Tibial nerve (tissue), 4 donors: ENCODE measurements around the gene ST6GALNAC4.

ENCODE experiments used
- CTCF ChIP-seq, 5 experiments: fragments of 200-600 bp in 3 of 5; fragments of 450-650 bp in 2 of 5; sonication (generic) in 3 of 5; IDR thresholded peaks; one replicate each; pipeline ENCODE4 v1.5.1; 2016 to 2019; ENCODE audit warnings: antibody characterized with exemption in 5 of 5, mild to moderate bottlenecking in 3 of 5, moderate library complexity in 2 of 5
- EP300 ChIP-seq, 2 donors: sonication (generic); formaldehyde crosslinking; IDR thresholded peaks; one replicate each; pipeline ENCODE4 v1.6.1; 2017; ENCODE audit warnings: antibody characterized with exemption in 2 of 2, mild to moderate bottlenecking in 1 of 2
- POLR2A ChIP-seq, 2 donors: fragments of 450-650 bp; IDR thresholded peaks; one replicate each; pipeline ENCODE4 v1.6.1; 2017; ENCODE audit warnings: antibody characterized with exemption in 2 of 2, mild to moderate bottlenecking in 2 of 2, moderate library complexity in 2 of 2

- TF ChIP-seq CTCF (IDR thresholded peaks at IDR 0.05) (no peak), POLR2A (IDR thresholded peaks at IDR 0.05) (no peak), EP300 (IDR thresholded peaks at IDR 0.05) (no peak)
Observed at GRCh38 chr9:127912882-127913281, 4.0 kb downstream of the ST6GALNAC4 start.
